ENCODE results near the gene APLP2. TPM values are rescaled to one million over a fixed set of nuclear protein-coding genes. Genes with fewer than 3 reads are reported as not detected.
A peak's percentile ranks its signal among the peaks of the same experiment; 100 is the strongest.

APLP2 gene
- total and polyA plus RNA-seq, 9 of the 15 experiments (the other 6 are each of a cell fraction or from before 2014, with no cell fraction given), result 17.4 to 164 (median 118) TPM

DNA sequence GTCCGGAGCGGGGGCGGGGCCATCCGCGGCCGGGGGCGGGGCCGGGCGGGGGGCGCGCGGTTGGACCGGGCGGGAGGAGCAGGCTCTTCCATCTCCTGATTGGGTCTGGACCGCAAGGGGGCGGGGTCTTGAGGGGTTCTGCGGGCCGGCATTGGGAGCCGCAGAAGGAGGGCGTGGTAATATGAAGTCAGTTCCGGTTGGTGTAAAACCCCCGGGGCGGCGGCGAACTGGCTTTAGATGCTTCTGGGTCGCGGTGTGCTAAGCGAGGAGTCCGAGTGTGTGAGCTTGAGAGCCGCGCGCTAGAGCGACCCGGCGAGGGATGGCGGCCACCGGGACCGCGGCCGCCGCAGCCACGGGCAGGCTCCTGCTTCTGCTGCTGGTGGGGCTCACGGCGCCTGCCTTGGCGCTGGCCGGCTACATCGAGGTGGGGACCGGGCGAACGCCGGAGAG, at the start of gene APLP2 (continued):
- TF ChIP-seq KDM5B (IDR thresholded peaks at IDR 0.05; ENCODE audit: insufficient replicate concordance, low read depth, low read length), result peak; percentile 94
- peak in 1 of 2 experiments; percentile 25; a peak in 1 of 4 replicates for TF ChIP-seq RCOR1 (IDR thresholded peaks at IDR 0.05; ENCODE audit: borderline replicate concordance in 1 of 2, low read depth in 2 of 2, low read length in 2 of 2)
- TF ChIP-seq, protein P1, sequence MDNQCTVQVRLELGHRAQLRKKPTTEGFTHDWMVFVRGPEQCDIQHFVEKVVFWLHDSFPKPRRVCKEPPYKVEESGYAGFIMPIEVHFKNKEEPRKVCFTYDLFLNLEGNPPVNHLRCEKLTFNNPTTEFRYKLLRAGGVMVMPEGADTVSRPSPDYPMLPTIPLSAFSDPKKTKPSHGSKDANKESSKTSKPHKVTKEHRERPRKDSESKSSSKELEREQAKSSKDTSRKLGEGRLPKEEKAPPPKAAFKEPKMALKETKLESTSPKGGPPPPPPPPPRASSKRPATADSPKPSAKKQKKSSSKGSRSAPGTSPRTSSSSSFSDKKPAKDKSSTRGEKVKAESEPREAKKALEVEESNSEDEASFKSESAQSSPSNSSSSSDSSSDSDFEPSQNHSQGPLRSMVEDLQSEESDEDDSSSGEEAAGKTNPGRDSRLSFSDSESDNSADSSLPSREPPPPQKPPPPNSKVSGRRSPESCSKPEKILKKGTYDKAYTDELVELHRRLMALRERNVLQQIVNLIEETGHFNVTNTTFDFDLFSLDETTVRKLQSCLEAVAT (IDR thresholded peaks at IDR 0.05), result peak in 1 of 2 experiments; percentile 63; a peak in 2 of 4 replicates
- TF ChIP-seq, protein P2, sequence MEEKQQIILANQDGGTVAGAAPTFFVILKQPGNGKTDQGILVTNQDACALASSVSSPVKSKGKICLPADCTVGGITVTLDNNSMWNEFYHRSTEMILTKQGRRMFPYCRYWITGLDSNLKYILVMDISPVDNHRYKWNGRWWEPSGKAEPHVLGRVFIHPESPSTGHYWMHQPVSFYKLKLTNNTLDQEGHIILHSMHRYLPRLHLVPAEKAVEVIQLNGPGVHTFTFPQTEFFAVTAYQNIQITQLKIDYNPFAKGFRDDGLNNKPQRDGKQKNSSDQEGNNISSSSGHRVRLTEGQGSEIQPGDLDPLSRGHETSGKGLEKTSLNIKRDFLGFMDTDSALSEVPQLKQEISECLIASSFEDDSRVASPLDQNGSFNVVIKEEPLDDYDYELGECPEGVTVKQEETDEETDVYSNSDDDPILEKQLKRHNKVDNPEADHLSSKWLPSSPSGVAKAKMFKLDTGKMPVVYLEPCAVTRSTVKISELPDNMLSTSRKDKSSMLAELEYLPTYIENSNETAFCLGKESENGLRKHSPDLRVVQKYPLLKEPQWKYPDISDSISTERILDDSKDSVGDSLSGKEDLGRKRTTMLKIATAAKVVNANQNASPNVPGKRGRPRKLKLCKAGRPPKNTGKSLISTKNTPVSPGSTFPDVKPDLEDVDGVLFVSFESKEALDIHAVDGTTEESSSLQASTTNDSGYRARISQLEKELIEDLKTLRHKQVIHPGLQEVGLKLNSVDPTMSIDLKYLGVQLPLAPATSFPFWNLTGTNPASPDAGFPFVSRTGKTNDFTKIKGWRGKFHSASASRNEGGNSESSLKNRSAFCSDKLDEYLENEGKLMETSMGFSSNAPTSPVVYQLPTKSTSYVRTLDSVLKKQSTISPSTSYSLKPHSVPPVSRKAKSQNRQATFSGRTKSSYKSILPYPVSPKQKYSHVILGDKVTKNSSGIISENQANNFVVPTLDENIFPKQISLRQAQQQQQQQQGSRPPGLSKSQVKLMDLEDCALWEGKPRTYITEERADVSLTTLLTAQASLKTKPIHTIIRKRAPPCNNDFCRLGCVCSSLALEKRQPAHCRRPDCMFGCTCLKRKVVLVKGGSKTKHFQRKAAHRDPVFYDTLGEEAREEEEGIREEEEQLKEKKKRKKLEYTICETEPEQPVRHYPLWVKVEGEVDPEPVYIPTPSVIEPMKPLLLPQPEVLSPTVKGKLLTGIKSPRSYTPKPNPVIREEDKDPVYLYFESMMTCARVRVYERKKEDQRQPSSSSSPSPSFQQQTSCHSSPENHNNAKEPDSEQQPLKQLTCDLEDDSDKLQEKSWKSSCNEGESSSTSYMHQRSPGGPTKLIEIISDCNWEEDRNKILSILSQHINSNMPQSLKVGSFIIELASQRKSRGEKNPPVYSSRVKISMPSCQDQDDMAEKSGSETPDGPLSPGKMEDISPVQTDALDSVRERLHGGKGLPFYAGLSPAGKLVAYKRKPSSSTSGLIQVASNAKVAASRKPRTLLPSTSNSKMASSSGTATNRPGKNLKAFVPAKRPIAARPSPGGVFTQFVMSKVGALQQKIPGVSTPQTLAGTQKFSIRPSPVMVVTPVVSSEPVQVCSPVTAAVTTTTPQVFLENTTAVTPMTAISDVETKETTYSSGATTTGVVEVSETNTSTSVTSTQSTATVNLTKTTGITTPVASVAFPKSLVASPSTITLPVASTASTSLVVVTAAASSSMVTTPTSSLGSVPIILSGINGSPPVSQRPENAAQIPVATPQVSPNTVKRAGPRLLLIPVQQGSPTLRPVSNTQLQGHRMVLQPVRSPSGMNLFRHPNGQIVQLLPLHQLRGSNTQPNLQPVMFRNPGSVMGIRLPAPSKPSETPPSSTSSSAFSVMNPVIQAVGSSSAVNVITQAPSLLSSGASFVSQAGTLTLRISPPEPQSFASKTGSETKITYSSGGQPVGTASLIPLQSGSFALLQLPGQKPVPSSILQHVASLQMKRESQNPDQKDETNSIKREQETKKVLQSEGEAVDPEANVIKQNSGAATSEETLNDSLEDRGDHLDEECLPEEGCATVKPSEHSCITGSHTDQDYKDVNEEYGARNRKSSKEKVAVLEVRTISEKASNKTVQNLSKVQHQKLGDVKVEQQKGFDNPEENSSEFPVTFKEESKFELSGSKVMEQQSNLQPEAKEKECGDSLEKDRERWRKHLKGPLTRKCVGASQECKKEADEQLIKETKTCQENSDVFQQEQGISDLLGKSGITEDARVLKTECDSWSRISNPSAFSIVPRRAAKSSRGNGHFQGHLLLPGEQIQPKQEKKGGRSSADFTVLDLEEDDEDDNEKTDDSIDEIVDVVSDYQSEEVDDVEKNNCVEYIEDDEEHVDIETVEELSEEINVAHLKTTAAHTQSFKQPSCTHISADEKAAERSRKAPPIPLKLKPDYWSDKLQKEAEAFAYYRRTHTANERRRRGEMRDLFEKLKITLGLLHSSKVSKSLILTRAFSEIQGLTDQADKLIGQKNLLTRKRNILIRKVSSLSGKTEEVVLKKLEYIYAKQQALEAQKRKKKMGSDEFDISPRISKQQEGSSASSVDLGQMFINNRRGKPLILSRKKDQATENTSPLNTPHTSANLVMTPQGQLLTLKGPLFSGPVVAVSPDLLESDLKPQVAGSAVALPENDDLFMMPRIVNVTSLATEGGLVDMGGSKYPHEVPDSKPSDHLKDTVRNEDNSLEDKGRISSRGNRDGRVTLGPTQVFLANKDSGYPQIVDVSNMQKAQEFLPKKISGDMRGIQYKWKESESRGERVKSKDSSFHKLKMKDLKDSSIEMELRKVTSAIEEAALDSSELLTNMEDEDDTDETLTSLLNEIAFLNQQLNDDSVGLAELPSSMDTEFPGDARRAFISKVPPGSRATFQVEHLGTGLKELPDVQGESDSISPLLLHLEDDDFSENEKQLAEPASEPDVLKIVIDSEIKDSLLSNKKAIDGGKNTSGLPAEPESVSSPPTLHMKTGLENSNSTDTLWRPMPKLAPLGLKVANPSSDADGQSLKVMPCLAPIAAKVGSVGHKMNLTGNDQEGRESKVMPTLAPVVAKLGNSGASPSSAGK (IDR thresholded peaks at IDR 0.05), result no peak
- TF ChIP-seq ZKSCAN3 (CRISPR knock-in tag; IDR thresholded peaks at IDR 0.05), result no peak
- TF ChIP-seq SMAD1 (IDR thresholded peaks at IDR 0.05; ENCODE audit: low read depth, low read length, partially characterized antibody), result peak; percentile 75
- TF ChIP-seq, protein P3, sequence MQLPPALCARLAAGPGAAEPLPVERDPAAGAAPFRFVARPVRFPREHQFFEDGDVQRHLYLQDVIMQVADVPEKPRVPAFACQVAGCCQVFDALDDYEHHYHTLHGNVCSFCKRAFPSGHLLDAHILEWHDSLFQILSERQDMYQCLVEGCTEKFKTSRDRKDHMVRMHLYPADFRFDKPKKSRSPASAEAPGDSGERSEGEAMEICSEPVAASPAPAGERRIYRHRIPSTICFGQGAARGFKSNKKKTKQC (CRISPR knock-in tag; IDR thresholded peaks at IDR 0.05), result no peak; the same call in 1 of the 2 replicates
- TF ChIP-seq CBX1 (IDR thresholded peaks at IDR 0.05; ENCODE audit: low read depth), result peak; percentile 72
- no peak for TF ChIP-seq TAF15 (IDR thresholded peaks at IDR 0.05; ENCODE audit: low read depth, low read length)
- TF ChIP-seq, protein P4, sequence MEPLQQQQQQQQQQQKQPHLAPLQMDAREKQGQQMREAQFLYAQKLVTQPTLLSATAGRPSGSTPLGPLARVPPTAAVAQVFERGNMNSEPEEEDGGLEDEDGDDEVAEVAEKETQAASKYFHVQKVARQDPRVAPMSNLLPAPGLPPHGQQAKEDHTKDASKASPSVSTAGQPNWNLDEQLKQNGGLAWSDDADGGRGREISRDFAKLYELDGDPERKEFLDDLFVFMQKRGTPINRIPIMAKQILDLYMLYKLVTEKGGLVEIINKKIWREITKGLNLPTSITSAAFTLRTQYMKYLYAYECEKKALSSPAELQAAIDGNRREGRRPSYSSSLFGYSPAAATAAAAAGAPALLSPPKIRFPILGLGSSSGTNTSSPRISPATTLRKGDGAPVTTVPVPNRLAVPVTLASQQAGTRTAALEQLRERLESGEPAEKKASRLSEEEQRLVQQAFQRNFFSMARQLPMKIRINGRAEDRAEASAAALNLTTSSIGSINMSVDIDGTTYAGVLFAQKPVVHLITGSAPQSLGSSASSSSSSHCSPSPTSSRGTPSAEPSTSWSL (CRISPR knock-in tag; IDR thresholded peaks at IDR 0.05; ENCODE audit: borderline replicate concordance), result no peak
- peak; percentile 96 for TF ChIP-seq TAF9B (IDR thresholded peaks at IDR 0.05; ENCODE audit: partially characterized antibody)
- peak; percentile 61; the same call in 1 of the 2 replicates for TF ChIP-seq SIN3B (IDR thresholded peaks at IDR 0.05; ENCODE audit: low read depth)
- no peak for TF ChIP-seq ZBTB8A (IDR thresholded peaks at IDR 0.05; ENCODE audit: partially characterized antibody)
